NOMO-1 (cell line): ENCODE data around the gene CDYL2.
"Not testable (repeated sequence)": the region's sequence is repeated elsewhere in the genome, so short reads cannot be mapped to it uniquely, and the experiment has no call there.

Experiments used
- DNase-seq, 2 experiments: peaks; one replicate each; lab custom pipeline; 2025; ENCODE audit not compliant: unreplicated experiment in 2 of 2; lab: John Stamatoyannopoulos, UW

CDYL2 gene

GRCh38 chr16:80751167-80751566 lies 53.2 kb downstream of the CDYL2 start:
- no peak for DNase-seq

- DNase-seq = no peak
Measured at GRCh38 chr16:80746231-80746630, 58.2 kb downstream of the CDYL2 start.

GRCh38 chr16:80744856-80745255 lies 59.5 kb downstream of the CDYL2 start:
- DNase-seq = no peak

GRCh38 chr16:80743772-80744171 lies 60.6 kb downstream of the CDYL2 start:
- DNase-seq = no peak

GRCh38 chr16:80743273-80743672 lies 61.1 kb downstream of the CDYL2 start:
- no peak for DNase-seq

GRCh38 chr16:80742331-80742730 lies 62.1 kb downstream of the CDYL2 start:
- no peak for DNase-seq

DNA sequence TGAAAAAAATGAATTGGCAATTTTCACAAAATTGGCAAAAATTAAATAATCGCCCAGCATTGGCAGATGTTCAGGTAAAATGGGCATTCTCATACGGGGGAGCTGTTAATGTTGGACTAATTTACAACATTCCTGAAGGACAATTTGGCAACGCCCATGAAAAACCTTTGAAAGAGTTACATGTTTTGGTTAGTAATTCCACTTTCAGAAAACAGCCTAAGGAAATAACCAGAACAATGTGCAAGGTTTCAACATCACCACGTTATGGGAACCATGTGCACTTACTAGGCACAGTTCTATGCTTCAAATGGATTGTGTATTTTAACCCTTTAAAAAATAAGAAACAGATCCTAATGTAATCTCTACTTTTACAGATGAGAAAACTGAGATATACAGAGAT lies 62.7 kb downstream of the CDYL2 start:
- DNase-seq = no peak

DNA sequence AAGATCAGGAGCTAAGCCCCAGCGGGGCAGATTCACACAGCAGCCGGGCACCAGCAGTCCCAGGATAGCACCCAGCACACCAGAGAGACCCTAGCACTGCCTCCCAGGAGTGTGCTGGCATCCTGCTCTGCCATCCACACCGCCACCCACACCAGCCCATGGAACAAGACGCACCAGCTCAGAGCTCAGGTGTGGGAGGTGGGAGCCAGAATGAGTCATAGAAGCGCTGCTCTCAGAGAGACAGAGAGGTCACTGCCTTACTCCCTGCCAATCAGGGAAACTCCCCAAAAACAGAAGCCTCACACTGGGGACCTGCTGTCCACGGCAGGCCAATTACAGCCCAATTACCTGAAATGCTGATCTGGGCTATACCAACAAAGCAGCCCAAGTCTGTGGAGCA lies 64.9 kb downstream of the CDYL2 start:
- no peak for DNase-seq

DNA sequence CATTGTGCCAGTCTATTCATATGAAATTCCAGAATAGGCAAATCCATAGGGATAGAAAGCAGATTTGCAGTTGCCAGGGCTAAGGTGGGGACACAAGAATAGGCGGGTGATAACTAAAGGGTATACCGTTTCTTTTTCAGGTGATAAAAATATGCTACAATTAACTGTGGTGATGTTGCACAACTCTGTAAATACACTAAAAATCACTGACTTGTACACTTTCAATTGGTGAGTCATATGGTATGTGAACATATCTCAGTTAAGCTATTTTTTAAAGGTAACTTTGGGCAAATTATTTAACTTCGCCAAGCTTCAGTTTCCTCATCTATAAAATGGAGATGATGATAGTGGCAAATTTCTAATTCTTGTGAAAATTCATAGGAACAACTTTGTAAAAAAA lies 65.9 kb downstream of the CDYL2 start:
- no peak for DNase-seq

GRCh38 chr16:80735846-80736245 lies 68.6 kb downstream of the CDYL2 start:
- no peak for DNase-seq

- DNase-seq = no peak
Measured at GRCh38 chr16:80733407-80733806, 71.0 kb downstream of the CDYL2 start.

- DNase-seq = no peak
Measured at GRCh38 chr16:80731915-80732314, 72.5 kb downstream of the CDYL2 start.

GRCh38 chr16:80727066-80727763 lies 77.2 kb downstream of the CDYL2 start:
- not testable (repeated sequence) for DNase-seq

DNA sequence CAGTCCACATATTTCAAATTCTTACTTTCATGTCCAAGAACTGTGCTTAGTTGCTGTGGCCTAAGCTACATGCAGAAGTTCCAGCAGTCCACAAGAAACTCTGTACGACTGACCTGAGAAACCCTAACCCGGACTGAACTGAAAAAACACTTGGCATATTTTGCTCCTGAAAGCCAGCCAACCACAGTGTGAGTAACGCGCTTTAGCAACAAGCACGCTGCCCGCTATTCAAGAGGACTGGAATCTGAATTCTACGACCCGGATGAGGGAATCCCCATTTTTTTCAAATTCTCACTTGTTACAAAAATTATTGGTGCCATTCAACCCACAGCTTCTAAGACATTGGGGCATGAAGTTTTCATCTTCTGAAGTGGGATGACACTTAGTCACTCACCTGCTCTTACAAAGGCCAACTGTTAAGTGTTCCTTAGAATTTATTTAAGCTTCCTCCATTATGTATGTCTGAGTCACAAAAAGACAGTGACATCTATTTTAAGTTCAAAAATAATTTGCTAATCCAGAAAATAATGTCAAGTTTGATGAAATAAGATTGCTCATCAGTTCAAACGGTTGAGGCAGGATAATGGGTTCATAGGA lies 78.7 kb downstream of the CDYL2 start:
- DNase-seq = no peak

GRCh38 chr16:80723981-80724380 lies 80.4 kb downstream of the CDYL2 start:
- DNase-seq = no peak

GRCh38 chr16:80723091-80723490 lies 81.3 kb downstream of the CDYL2 start:
- no peak for DNase-seq

DNA sequence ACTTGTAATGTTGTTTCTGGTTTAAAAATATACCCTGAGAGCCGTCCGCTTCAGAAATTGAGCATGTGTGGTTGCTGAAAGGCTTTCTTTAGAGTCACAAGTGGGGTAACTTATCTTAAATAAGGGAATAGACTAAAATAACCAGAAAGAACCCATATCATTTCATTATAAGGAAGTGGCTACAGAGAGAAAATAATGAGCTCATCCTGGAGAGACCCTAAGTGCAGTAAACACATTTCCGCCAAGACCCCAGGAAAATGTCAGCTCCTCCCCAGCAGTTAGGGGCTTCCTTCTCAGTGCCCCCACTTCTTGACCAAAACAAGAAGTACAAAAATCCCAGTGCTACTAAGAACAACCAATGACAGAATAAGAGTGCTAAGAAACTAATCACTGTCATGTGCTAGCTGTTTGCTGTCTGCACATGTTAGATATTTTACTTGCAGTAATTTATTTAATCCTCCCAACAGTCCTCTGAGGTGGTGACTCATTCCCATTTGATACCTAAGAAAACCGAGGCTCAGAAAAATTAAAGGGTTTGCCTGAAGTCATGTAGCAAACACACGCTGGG lies 83.5 kb downstream of the CDYL2 start:
- no peak for DNase-seq

DNA sequence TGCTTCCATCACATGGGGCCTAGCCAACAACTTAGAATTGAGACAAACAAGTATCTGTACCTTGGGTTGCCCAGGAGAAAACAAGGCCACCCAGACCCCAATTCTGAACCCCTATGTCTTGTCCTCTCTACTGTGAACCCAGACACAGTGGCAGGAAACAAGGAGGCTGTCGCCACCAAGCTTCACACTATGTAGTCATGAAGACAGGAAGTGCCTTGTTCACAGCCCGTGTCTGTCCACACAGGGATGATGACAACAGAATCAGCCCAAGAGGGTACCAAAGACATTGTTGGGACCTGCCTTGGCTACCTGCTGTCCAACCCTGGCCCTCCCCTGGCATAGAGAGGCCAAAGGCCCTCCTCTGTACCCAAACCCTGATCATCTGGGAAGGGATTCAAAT lies 84.8 kb downstream of the CDYL2 start:
- DNase-seq = no peak

GRCh38 chr16:80718480-80719220 lies 85.7 kb downstream of the CDYL2 start:
- DNase-seq = no peak

- no peak for DNase-seq
Measured at GRCh38 chr16:80717611-80718010, 86.8 kb downstream of the CDYL2 start.

DNA sequence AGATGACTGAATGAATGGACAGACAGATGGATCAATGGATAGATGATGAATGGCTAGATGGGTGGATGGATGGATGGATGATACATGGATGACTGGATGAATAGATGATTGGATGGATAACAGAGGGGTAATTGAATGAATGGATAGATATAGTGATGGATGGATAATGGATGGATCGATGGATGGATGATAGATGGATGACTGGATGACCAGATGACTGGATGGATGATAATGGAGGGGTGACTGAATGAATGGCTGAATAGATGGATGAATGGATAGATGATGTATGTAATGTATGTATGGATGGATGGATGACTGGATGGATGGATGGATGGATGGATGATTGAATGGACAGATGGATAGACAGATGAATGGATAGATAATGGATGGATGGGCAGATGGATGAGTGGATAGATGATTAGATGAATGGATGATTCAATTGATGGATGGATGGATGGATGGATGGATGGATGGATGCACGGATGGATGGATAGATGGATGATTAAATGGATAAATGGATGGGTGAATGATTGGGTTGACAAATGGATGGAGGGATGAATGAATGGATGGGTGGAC lies 87.7 kb downstream of the CDYL2 start:
- no peak for DNase-seq
